HCT116 (cell line): ENCODE measurements around the gene TEKT5.

Experiments used
- CBX3 ChIP-seq: IDR thresholded peaks from 2 replicates; pipeline ENCODE4 v1.6.1; 2012; ENCODE audit warnings: low read depth
- CEBPB ChIP-seq: IDR thresholded peaks from 2 replicates; pipeline ENCODE4 v1.6.1; 2012; ENCODE audit warnings: low read depth
- CTCF ChIP-seq, 3 experiments: fragments of 200-600 bp in 1 of 3; sonication (generic) in 1 of 3; IDR thresholded peaks in 2 of 3; conservative IDR thresholded peaks in 1 of 3; 2 replicates each; pipeline ENCODE4 v1.5.1; 2012 to 2017; ENCODE audit warnings: low read depth in 2 of 3, low read length in 2 of 3, antibody characterized with exemption in 1 of 3, borderline replicate concordance in 1 of 3, control low read depth in 1 of 3, mild to moderate bottlenecking in 1 of 3, mixed read lengths in 1 of 3, mixed run types in 1 of 3, moderate library complexity in 1 of 3; ENCODE audit not compliant: insufficient read depth in 1 of 3
- ELF1 ChIP-seq: IDR thresholded peaks from 2 replicates; pipeline ENCODE4 v1.6.1; 2012; ENCODE audit warnings: low read depth, borderline replicate concordance
- EZH2 ChIP-seq: fragments of 200-600 bp; sonication (generic); IDR thresholded peaks from 2 replicates; pipeline ENCODE4 v1.6.1; 2017; ENCODE audit warnings: antibody characterized with exemption, mixed run types
- JUND ChIP-seq: IDR thresholded peaks from 2 replicates; pipeline ENCODE4 v1.6.1; 2012
- POLR2A ChIP-seq: IDR thresholded peaks from 2 replicates; pipeline ENCODE4 v1.7.0; 2011; ENCODE audit warnings: borderline replicate concordance; ENCODE audit not compliant: insufficient read depth, insufficient read length; ENCODE audit errors: extremely low read depth
- POLR2AphosphoS5 ChIP-seq: IDR thresholded peaks from 2 replicates; pipeline ENCODE4 v1.6.1; 2011; ENCODE audit warnings: mild to moderate bottlenecking, low read depth, low read length, moderate library complexity
- SIN3A ChIP-seq: IDR thresholded peaks from 2 replicates; pipeline ENCODE4 v1.6.1; 2012; ENCODE audit warnings: low read depth
- SRF ChIP-seq: IDR thresholded peaks from 2 replicates; pipeline ENCODE4 v1.6.1; 2012; ENCODE audit warnings: low read depth
- ZFX ChIP-seq: fragments of 450-650 bp; IDR thresholded peaks from 2 replicates; pipeline ENCODE4 v1.6.1; 2017
- ZNF274 ChIP-seq: fragments of 200-500 bp; sonication (Bioruptor generic); IDR thresholded peaks from 2 replicates; pipeline ENCODE4 v1.6.1; 2014; ENCODE audit warnings: mild to moderate bottlenecking, low read depth, low read length, inconsistent platforms
- TF ChIP-seq, protein P1 (sequence below): IDR thresholded peaks from 2 replicates; pipeline ENCODE4 v1.6.1; 2012
- TF ChIP-seq, protein P2 (sequence below): IDR thresholded peaks from 2 replicates; pipeline ENCODE4 v1.6.1; 2011; ENCODE audit warnings: mild to moderate bottlenecking, low read length, moderate library complexity; ENCODE audit not compliant: insufficient replicate concordance; ENCODE audit errors: extremely low read depth

DNA sequence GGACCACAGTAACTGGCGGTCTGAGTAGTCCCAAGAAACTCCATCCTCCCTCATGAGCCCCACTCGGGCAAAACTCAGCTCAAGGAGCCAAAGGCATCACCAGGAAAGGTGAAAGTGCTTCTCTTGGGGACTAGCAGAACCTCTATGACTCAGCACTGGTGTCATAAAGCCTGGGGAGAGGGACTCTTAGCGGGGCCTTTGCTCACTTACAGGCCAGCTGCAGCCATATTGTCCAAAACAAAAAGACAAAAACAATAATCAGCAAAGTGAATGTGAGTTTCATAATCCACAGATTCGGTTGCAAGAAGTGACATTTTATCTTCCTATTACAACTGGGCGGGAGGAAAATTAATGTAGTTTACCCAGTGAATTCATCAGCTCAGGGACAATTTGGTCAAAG lies at the start of gene TEKT5:
- TF ChIP-seq JUND (no peak), CTCF (IDR thresholded peaks at IDR 0.05 in 2 of 3, conservative IDR thresholded peaks at IDR 0.05 in 1 of 3; ENCODE audit: borderline replicate concordance in 1 of 3, insufficient read depth in 1 of 3, low read depth in 2 of 3, low read length in 2 of 3) (no peak), POLR2AphosphoS5 (no peak), ELF1 (no peak), ZNF274 (no peak), SIN3A (no peak), POLR2A (no peak), CBX3 (no peak), CEBPB (no peak), ZFX (no peak), EZH2 (no peak), SRF (no peak)
- TF ChIP-seq, protein P1, sequence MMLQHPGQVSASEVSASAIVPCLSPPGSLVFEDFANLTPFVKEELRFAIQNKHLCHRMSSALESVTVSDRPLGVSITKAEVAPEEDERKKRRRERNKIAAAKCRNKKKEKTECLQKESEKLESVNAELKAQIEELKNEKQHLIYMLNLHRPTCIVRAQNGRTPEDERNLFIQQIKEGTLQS: no peak
- TF ChIP-seq, protein P2, sequence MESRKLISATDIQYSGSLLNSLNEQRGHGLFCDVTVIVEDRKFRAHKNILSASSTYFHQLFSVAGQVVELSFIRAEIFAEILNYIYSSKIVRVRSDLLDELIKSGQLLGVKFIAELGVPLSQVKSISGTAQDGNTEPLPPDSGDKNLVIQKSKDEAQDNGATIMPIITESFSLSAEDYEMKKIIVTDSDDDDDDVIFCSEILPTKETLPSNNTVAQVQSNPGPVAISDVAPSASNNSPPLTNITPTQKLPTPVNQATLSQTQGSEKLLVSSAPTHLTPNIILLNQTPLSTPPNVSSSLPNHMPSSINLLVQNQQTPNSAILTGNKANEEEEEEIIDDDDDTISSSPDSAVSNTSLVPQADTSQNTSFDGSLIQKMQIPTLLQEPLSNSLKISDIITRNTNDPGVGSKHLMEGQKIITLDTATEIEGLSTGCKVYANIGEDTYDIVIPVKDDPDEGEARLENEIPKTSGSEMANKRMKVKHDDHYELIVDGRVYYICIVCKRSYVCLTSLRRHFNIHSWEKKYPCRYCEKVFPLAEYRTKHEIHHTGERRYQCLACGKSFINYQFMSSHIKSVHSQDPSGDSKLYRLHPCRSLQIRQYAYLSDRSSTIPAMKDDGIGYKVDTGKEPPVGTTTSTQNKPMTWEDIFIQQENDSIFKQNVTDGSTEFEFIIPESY: no peak
